Measurements from ENCODE around the gene OR5A2. TPM values are rescaled to one million over a fixed set of nuclear protein-coding genes. Genes with fewer than 3 reads are reported as not detected.

Gene OR5A2
- total and polyA plus RNA-seq, 9 donors = not detected

- no peak within 1 kb of the TSS for H3K4me3 ChIP-seq
- TF ChIP-seq EP300 (IDR thresholded peaks at IDR 0.05) (no peak), CTCF (IDR thresholded peaks at IDR 0.05) (no peak), POLR2A (IDR thresholded peaks at IDR 0.05) (no peak)
- intact Hi-C loops (cut with DNase I) = no loop called here
These were observed 10.0 kb upstream of the OR5A2 start, which contains the start of gene OR5A1 for GRCh38 chr11:59436169-59436568. TSS of gene OR5A1 (plus strand) at chr11:59436469. CDS start at chr11:59443169, 6,700 bp downstream.

GRCh38 chr11:59429924-59430516, 3.8 kb upstream of the OR5A2 start:
- no peak overlapping the region for H3K27ac ChIP-seq
- no peaks in the 10 kb centered on the region for H3K4me1 ChIP-seq (ENCODE audit: insufficient read depth)
- H3K4me3 ChIP-seq = no peak overlapping the region
- WGBS, 3 donors = 60 to 67% (median 66%) methylated on average over 4 of the region's 4 CpGs
- intact Hi-C loops (cut with DNase I) = no loop called here
- H3K9me3 ChIP-seq = no peaks in the 10 kb centered on the region
- H3K27me3 ChIP-seq = no peaks in the 10 kb centered on the region
- TF ChIP-seq EP300 (IDR thresholded peaks at IDR 0.05) (no peak), POLR2A (IDR thresholded peaks at IDR 0.05) (no peak), CTCF (IDR thresholded peaks at IDR 0.05) (peak in 1 of 3 donors; percentile 8)
- H3K36me3 ChIP-seq = no peaks in the 10 kb centered on the region
- no peak for DNase-seq

More at GRCh38 chr11:59436169-59436568, 10.0 kb upstream of the OR5A2 start, which contains the start of gene OR5A1:
- DNase-seq = no peak
- Histone ChIP-seq H3K36me3 (no peaks in the 10 kb centered on the region), H3K4me1 (ENCODE audit: insufficient read depth) (no peaks in the 10 kb centered on the region), H3K9me3 (no peaks in the 10 kb centered on the region), H3K27ac (no peak within 1 kb of the TSS), H3K27me3 (no peaks in the 10 kb centered on the region)
- 39 to 52% (median 42%) methylated on average over 3 of the region's 3 CpGs for WGBS, 3 donors

- DNase-seq = no peak
- TF ChIP-seq CTCF (IDR thresholded peaks at IDR 0.05) = no peak
- TF ChIP-seq EP300 (IDR thresholded peaks at IDR 0.05) = no peak
- Histone ChIP-seq H3K4me1 (ENCODE audit: insufficient read depth) (no peaks in the 10 kb centered on the region), H3K36me3 (no peaks in the 10 kb centered on the region), H3K4me3 (no peak overlapping the region), H3K27me3 (no peaks in the 10 kb centered on the region), H3K27ac (no peak overlapping the region), H3K9me3 (no peaks in the 10 kb centered on the region)
- intact Hi-C loops (cut with DNase I) = no loop called here
These were observed 812 bp upstream of the OR5A2 start for GRCh38 chr11:59427068-59427382.

GRCh38 chr11:59425131-59425530, 1.1 kb downstream of the OR5A2 start:
- 36 to 54% (median 45%) methylated on average over 4 of the region's 4 CpGs for WGBS, 3 donors
- H3K27ac ChIP-seq = no peak overlapping the region
- no peaks in the 10 kb centered on the region for H3K4me1 ChIP-seq (ENCODE audit: insufficient read depth)
- H3K4me3 ChIP-seq = no peak overlapping the region
- H3K36me3 ChIP-seq = no peaks in the 10 kb centered on the region
- intact Hi-C loops (cut with DNase I) = no loop called here
- no peaks in the 10 kb centered on the region for H3K27me3 ChIP-seq
- no peaks in the 10 kb centered on the region for H3K9me3 ChIP-seq
- no peak for DNase-seq
- TF ChIP-seq POLR2A (IDR thresholded peaks at IDR 0.05) = no peak
- TF ChIP-seq EP300 (IDR thresholded peaks at IDR 0.05) = no peak
- no peak for TF ChIP-seq CTCF (IDR thresholded peaks at IDR 0.05)
